Hepatocyte (in vitro differentiated cells): Measurements from ENCODE around the gene WDR89.

Source experiments
- CTCF ChIP-seq: fragments of 200-600 bp; sonication (generic); IDR thresholded peaks from 2 replicates; pipeline ENCODE4 v1.5.1; 2016; ENCODE audit warnings: antibody characterized with exemption, mild to moderate bottlenecking; ENCODE audit not compliant: poor library complexity
- EZH2 ChIP-seq: fragments of 200-600 bp; sonication (generic); IDR thresholded peaks from 2 replicates; pipeline ENCODE4 v1.6.1; 2016; ENCODE audit warnings: antibody characterized with exemption, mild to moderate bottlenecking, borderline replicate concordance
- EZH2phosphoT487 ChIP-seq: fragments of 200-600 bp; sonication (generic); IDR thresholded peaks from one replicate; pipeline ENCODE4 v1.6.1; 2018; ENCODE audit warnings: antibody characterized with exemption, mild to moderate bottlenecking, low read depth, moderate library complexity; ENCODE audit not compliant: unreplicated experiment, severe bottlenecking

DNA sequence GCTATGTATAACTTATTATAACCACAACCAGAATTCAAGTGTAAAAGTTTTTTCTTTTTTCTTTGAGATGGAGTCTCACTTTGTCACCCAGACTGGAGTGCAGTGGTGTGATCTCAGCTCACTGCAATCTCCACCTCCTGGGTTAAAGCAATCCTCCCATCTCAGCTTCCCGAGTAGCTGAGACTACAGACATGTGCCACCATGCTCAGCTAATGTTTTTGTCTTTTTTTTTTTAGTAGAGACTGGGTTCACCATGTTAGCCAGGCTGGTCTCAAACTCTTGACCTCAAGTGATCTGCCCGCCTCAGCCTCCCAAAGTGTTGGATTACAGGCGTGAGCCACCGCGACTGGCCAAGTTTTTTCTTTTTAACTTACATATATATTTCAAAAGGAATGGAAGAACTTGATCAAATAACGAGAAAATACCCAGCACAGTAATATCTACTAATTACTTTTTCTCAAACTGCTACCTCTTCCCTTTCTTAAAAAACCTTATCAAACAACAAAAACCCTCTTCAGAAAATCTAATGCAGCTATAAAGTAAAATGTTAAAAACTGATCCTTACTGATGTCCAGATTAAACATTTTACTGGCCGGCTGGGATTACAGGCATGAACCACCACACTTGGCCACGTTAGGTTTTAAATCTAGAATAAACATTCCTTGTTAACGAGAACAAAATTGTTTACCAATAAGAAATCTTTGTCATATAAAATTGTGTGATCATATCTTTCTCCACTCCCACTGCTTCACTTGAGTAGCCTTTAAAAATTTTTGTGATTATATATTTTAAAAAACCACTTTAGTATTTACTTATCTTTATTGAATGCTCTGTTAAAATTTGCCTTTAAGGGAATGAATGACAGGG, 41.3 kb upstream of the WDR89 start:
- TF ChIP-seq EZH2 (no peak), CTCF (no peak), EZH2phosphoT487 (no peak)
